RWPE2 (cell line): ENCODE data around the gene MRNIP.

Experiments
- ATAC-seq: fragments of 200-7000 bp; cut with Tn5 transposase; 3 replicates; pipeline ENCODE4 v1.9.1; 2021; ENCODE audit warnings: low read depth
- DNase-seq: peaks from one replicate; pipeline ENCODE4 v3.0.0-alpha.2; 2020; ENCODE audit warnings: low spot score
- H3K27ac ChIP-seq: fragments of 450-650 bp; 2 replicates; pipeline ENCODE4 v1.5.1; 2017; ENCODE audit warnings: mild to moderate bottlenecking; ENCODE audit not compliant: poor library complexity, severe bottlenecking
- H3K27me3 ChIP-seq: fragments of 250-450 bp; sonication (Bioruptor Pico); 2 replicates; pipeline ENCODE4 v1.5.1; 2021; ENCODE audit warnings: mild to moderate bottlenecking, moderate library complexity; ENCODE audit not compliant: insufficient read depth, poor library complexity, severe bottlenecking
- H3K36me3 ChIP-seq: fragments of 250-450 bp; sonication (Bioruptor Pico); 2 replicates; pipeline ENCODE4 v1.5.1; 2020; ENCODE audit warnings: low read depth, mild to moderate bottlenecking, moderate library complexity
- H3K4me1 ChIP-seq: fragments of 250-450 bp; sonication (Bioruptor Pico); 2 replicates; pipeline ENCODE4 v1.5.1; 2021; ENCODE audit warnings: mild to moderate bottlenecking, moderate library complexity; ENCODE audit not compliant: insufficient read depth, poor library complexity, severe bottlenecking
- H3K4me3 ChIP-seq: fragments of 250-450 bp; sonication (Bioruptor Pico); 2 replicates; pipeline ENCODE4 v1.5.1; 2021; ENCODE audit warnings: mild to moderate bottlenecking, moderate library complexity; ENCODE audit not compliant: severe bottlenecking
- H3K9me3 ChIP-seq: fragments of 250-450 bp; sonication (Bioruptor Pico); 2 replicates; pipeline ENCODE4 v1.5.1; 2021; ENCODE audit warnings: mild to moderate bottlenecking, moderate library complexity; ENCODE audit not compliant: severe bottlenecking
- TF ChIP-seq, protein P1 (sequence below): fragments of 450-650 bp; IDR thresholded peaks from one replicate; pipeline ENCODE4 v1.5.1; 2017; ENCODE audit warnings: mild to moderate bottlenecking, moderate library complexity; ENCODE audit not compliant: poor library complexity, severe bottlenecking

MRNIP gene

GRCh38 chr5:179799644-179799973 is 59.0 kb downstream of the MRNIP start:
- H3K27me3 ChIP-seq, result no peaks in the 10 kb centered on the region
- TF ChIP-seq, protein P1, sequence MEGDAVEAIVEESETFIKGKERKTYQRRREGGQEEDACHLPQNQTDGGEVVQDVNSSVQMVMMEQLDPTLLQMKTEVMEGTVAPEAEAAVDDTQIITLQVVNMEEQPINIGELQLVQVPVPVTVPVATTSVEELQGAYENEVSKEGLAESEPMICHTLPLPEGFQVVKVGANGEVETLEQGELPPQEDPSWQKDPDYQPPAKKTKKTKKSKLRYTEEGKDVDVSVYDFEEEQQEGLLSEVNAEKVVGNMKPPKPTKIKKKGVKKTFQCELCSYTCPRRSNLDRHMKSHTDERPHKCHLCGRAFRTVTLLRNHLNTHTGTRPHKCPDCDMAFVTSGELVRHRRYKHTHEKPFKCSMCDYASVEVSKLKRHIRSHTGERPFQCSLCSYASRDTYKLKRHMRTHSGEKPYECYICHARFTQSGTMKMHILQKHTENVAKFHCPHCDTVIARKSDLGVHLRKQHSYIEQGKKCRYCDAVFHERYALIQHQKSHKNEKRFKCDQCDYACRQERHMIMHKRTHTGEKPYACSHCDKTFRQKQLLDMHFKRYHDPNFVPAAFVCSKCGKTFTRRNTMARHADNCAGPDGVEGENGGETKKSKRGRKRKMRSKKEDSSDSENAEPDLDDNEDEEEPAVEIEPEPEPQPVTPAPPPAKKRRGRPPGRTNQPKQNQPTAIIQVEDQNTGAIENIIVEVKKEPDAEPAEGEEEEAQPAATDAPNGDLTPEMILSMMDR, result no peak
- H3K4me1 ChIP-seq, result peaks cover 8% of the 10 kb centered on the region
- H3K36me3 ChIP-seq, result peaks cover 46% of the 10 kb centered on the region
- no peak overlapping the region for H3K4me3 ChIP-seq
- no peak overlapping the region for H3K27ac ChIP-seq
- H3K9me3 ChIP-seq, result no peaks in the 10 kb centered on the region
- ATAC-seq, result no peak
- DNase-seq, result peak; percentile 69

- Histone ChIP-seq H3K9me3 (no peaks in the 10 kb centered on the region), H3K4me3 (no peak overlapping the region), H3K4me1 (peaks cover 2% of the 10 kb centered on the region), H3K27ac (no peak overlapping the region), H3K27me3 (no peaks in the 10 kb centered on the region), H3K36me3 (peaks cover 46% of the 10 kb centered on the region)
- ATAC-seq, result no peak
- no peak for DNase-seq
- TF ChIP-seq, protein P1, result no peak
Observed at GRCh38 chr5:179798771-179799643, 59.6 kb downstream of the MRNIP start.

- Histone ChIP-seq H3K27ac (no peak overlapping the region), H3K4me3 (no peak overlapping the region), H3K36me3 (peaks cover 46% of the 10 kb centered on the region), H3K4me1 (no peaks in the 10 kb centered on the region), H3K27me3 (no peaks in the 10 kb centered on the region), H3K9me3 (no peaks in the 10 kb centered on the region)
- DNase-seq (peak; percentile 72), ATAC-seq (no peak)
- TF ChIP-seq, protein P1, result no peak
Observed at GRCh38 chr5:179798144-179798770, 60.4 kb downstream of the MRNIP start.

- no peak overlapping the region for H3K4me3 ChIP-seq
- no peaks in the 10 kb centered on the region for H3K9me3 ChIP-seq
- TF ChIP-seq, protein P1, result no peak
- DNase-seq (no peak), ATAC-seq (no peak)
- H3K4me1 ChIP-seq, result no peaks in the 10 kb centered on the region
- H3K36me3 ChIP-seq, result peaks cover 46% of the 10 kb centered on the region
- no peaks in the 10 kb centered on the region for H3K27me3 ChIP-seq
- H3K27ac ChIP-seq, result no peak overlapping the region
Observed at GRCh38 chr5:179797741-179798140, 60.9 kb downstream of the MRNIP start.
